ENCODE data around the gene BCAM. TPM values are rescaled to one million over a fixed set of nuclear protein-coding genes. Genes with fewer than 3 reads are reported as not detected.
"Not testable (repeated sequence)": the region's sequence is repeated elsewhere in the genome, so short reads cannot be mapped to it uniquely, and the experiment has no call there.

BCAM gene
- total and polyA plus RNA-seq, 2 donors (not counting 3 experiments of a cell fraction or from before 2014, with no cell fraction given): 23.9 to 28.5 TPM

DNA sequence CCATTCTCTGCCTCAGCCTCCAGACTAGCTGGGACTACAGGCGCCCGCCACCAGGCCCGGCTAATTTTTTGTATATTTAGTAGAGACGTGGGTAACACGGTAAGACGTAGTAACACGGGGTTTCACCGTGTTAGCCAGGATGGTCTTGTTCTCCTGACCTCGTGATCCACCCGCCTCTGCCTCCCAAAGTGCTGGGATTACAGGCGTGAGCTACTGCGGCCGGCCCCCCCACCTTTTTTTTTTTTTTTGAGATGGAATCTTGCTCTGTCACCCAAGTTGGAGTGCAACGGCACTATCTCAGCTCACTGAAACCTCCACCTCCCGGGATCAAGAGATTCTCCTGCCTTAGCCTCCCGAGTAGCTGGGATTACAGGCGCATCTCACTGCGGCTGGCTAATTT is 36.8 kb upstream of the BCAM start:
- H3K9me1 ChIP-seq (replicated peaks; ENCODE audit: control insufficient read depth, extremely low read depth, insufficient read depth, low read length); H3K9ac ChIP-seq (replicated peaks; ENCODE audit: extremely low read depth, insufficient read depth, low read length); H2AFZ ChIP-seq (ENCODE audit: low read depth, low read length); DNase-seq (ENCODE audit: low read depth, low spot score); H4K20me1 ChIP-seq (replicated peaks; ENCODE audit: control insufficient read depth, extremely low read depth, insufficient read depth, low read length); dilution Hi-C loops (cut with MboI; ENCODE audit: extremely low pct_ligation_motif_present, low sequenced_read_pairs); BruUV-seq (replicated peaks); FAIRE-seq; H3K27me3 ChIP-seq (ENCODE audit: control insufficient read depth in 2 of 2, insufficient read depth in 2 of 2, low read length in 2 of 2); H3K9me3 ChIP-seq (replicated peaks; ENCODE audit: control insufficient read depth, insufficient read depth, low read length); H3K36me3 ChIP-seq (ENCODE audit: control insufficient read depth in 2 of 2, extremely low read depth in 1 of 2, insufficient read depth in 2 of 2, low read length in 2 of 2); H3K4me2 ChIP-seq (ENCODE audit: insufficient read depth, low read length); H3K27ac ChIP-seq (ENCODE audit: insufficient read depth, low read depth, low read length); intact Hi-C loops (cut with micrococcal nuclease); H3K79me2 ChIP-seq (ENCODE audit: control insufficient read depth, insufficient read depth, low read length); H3K4me3 ChIP-seq (replicated peaks in 1 of 3; ENCODE audit: insufficient read depth in 1 of 3, low read depth in 1 of 3, low read length in 3 of 3): not testable (repeated sequence)
- ChIA-PET POLR2A (interaction anchor here (0.7 kb wide), 1 partner anchor 109 kb away, joined by 5 read pairs; no protein-coding TSS in a partner anchor), CTCF (interaction anchor here (0.5 to 19.4 kb wide), 17 partner anchors 12 to 201 kb away, joined by 3 to 688 read pairs (median 15); partner anchors contain the start of gene NECTIN2)
- H3K4me1 ChIP-seq (ENCODE audit: control insufficient read depth, extremely low read depth, insufficient read depth, low read length): peaks cover 12% of the 10 kb centered on the region

DNA sequence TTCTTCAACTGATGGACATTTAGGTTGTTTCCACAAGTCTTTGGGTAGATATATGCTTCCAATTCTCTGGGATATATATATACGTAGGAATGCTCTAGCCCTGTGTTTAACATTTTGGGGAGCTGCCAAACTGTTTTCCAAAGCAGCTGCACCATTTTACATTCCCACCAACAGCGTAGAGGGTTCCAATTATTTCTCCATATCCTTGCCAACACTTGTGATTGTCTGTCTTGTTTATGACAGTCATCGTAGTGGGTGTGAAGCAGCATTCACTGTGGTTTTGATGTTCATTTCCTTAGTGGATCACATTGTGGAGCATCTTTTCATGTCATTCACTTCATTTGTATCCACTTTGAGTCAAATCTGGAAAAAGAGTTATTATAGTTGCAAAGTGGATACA is 35.9 kb upstream of the BCAM start:
- Histone ChIP-seq H3K9ac (replicated peaks; ENCODE audit: extremely low read depth, insufficient read depth, low read length) (no peak overlapping the region), H3K27me3 (ENCODE audit: control insufficient read depth in 2 of 2, insufficient read depth in 2 of 2, low read length in 2 of 2) (no peaks in the 10 kb centered on the region), H3K4me2 (ENCODE audit: insufficient read depth, low read length) (no peak overlapping the region), H3K79me2 (ENCODE audit: control insufficient read depth, insufficient read depth, low read length) (no peaks in the 10 kb centered on the region), H4K20me1 (replicated peaks; ENCODE audit: control insufficient read depth, extremely low read depth, insufficient read depth, low read length) (no peaks in the 10 kb centered on the region), H3K9me3 (replicated peaks; ENCODE audit: control insufficient read depth, insufficient read depth, low read length) (no peaks in the 10 kb centered on the region), H3K27ac (ENCODE audit: insufficient read depth, low read depth, low read length) (no peak overlapping the region), H3K4me1 (ENCODE audit: control insufficient read depth, extremely low read depth, insufficient read depth, low read length) (peaks cover 12% of the 10 kb centered on the region), H2AFZ (ENCODE audit: low read depth, low read length) (no peak overlapping the region), H3K9me1 (replicated peaks; ENCODE audit: control insufficient read depth, extremely low read depth, insufficient read depth, low read length) (no peaks in the 10 kb centered on the region), H3K4me3 (replicated peaks in 1 of 3; ENCODE audit: insufficient read depth in 1 of 3, low read depth in 1 of 3, low read length in 3 of 3) (no peak overlapping the region), H3K36me3 (ENCODE audit: control insufficient read depth in 2 of 2, extremely low read depth in 1 of 2, insufficient read depth in 2 of 2, low read length in 2 of 2) (no peaks in the 10 kb centered on the region)
- no peak for DNase-seq (ENCODE audit: low read depth, low spot score)
- intact Hi-C loops (cut with micrococcal nuclease) (no loop called here), dilution Hi-C loops (cut with MboI; ENCODE audit: extremely low pct_ligation_motif_present, low sequenced_read_pairs) (no loop called here)
- BruUV-seq (replicated peaks): no TSS peak
- no peak for FAIRE-seq
- CTCF ChIA-PET: interaction anchor here (0.7 to 19.4 kb wide), 7 partner anchors 25 to 202 kb away, joined by 3 to 688 read pairs (median 3); partner anchors contain the start of gene NECTIN2
- POLR2A ChIA-PET: interaction anchor here (0.6 kb wide), 1 partner anchor 59 kb away, joined by 4 read pairs; no protein-coding TSS in a partner anchor
- TF ChIP-seq MYC (IDR thresholded peaks at IDR 0.05; ENCODE audit: low read depth, low read length) (no peak), EZH2 (IDR thresholded peaks at IDR 0.05; ENCODE audit: borderline replicate concordance, low read depth, low read length, severe bottlenecking) (no peak), GATA2 (IDR thresholded peaks at IDR 0.05; ENCODE audit: insufficient read depth, insufficient read length, low read depth, low read length) (no peak)

All from endothelial cell of umbilical vein (primary cell).